ENCODE measurements around the gene COX4I2. TPM values are rescaled to one million over a fixed set of nuclear protein-coding genes. Genes with fewer than 3 reads are reported as not detected.
A peak's percentile ranks its signal among the peaks of the same experiment; 100 is the strongest.
"Not testable (repeated sequence)": the region's sequence is repeated elsewhere in the genome, so short reads cannot be mapped to it uniquely, and the experiment has no call there.

The COX4I2 gene
- polyA plus RNA-seq (ENCODE audit: insufficient read length in 3 of 3), result 1 to 10 TPM; 1.1 to 3.1 (median 1.6) TPM
- long read RNA-seq, donor 1, partial matches to known transcripts, result 0 of 2 reads
- long read RNA-seq, donor 1, other reads (novel, unspliced or antisense), result 0 of 2 reads
- long read RNA-seq, donor 2, result 0 reads
- long read RNA-seq, donor 3, partial matches to known transcripts, result 0 of 1 reads
- long read RNA-seq, donor 3, other reads (novel, unspliced or antisense), result 0 of 1 reads
- long read RNA-seq, donor 4, partial matches to known transcripts, result 0 of 2 reads
- long read RNA-seq, donor 4, other reads (novel, unspliced or antisense), result 0 of 2 reads
- long read RNA-seq, donor 5, result 0 reads
- long read RNA-seq, donor 6, partial matches to known transcripts, result 105 of 105 reads
- long read RNA-seq, donor 6, other reads (novel, unspliced or antisense), result 0 of 105 reads
- long read RNA-seq, donor 7, result 0 reads
- long read RNA-seq, donor 8, result 0 reads
- long read RNA-seq, donor 9, result 0 reads
- long read RNA-seq, donor 10, result 0 reads
- long read RNA-seq, donor 11, result 0 reads
- long read RNA-seq, donor 12, result 0 reads
- long read RNA-seq, donor 13, result 0 reads
- long read RNA-seq, donor 14, partial matches to known transcripts, result 0 of 3 reads
- long read RNA-seq, donor 14, other reads (novel, unspliced or antisense), result 0 of 3 reads
- long read RNA-seq, donor 15, partial matches to known transcripts, result 0 of 2 reads
- long read RNA-seq, donor 15, other reads (novel, unspliced or antisense), result 0 of 2 reads
- long read RNA-seq, donor 16, partial matches to known transcripts, result 0 of 1 reads
- long read RNA-seq, donor 16, other reads (novel, unspliced or antisense), result 0 of 1 reads

- DNase-seq, result no peak
Measured at GRCh38 chr20:31637660-31638059, at the start of gene COX4I2. Gene COX4I2, plus strand, starts transcription at chr20:31637912. Its CDS starts 1,106 bp downstream, at chr20:31639018.

DNA sequence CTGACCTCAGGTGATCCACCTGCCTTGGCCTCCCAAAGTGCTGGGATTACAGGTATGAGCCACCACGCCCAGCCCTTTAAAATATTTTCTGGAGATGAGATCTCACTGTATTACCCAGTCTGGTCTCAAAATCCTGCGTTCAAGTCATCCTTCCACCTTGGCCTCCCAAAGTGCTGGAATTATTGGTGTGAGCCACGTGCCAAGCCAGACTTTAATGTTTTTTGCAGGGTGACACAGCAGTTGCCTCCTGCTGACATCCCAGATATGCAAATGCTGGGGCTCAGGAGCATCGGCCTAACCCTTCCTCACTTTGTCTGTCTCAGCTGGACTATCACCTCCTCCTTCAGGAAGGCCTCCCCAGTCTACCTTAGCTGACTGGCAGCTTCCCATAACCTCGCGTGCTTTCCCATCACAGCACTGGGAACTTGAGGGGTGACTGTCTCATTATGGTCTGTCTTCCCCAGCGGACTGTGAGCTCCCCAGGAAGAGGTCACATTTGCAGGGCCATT lies 46.9 kb upstream of the COX4I2 start:
- no peak for DNase-seq

DNA sequence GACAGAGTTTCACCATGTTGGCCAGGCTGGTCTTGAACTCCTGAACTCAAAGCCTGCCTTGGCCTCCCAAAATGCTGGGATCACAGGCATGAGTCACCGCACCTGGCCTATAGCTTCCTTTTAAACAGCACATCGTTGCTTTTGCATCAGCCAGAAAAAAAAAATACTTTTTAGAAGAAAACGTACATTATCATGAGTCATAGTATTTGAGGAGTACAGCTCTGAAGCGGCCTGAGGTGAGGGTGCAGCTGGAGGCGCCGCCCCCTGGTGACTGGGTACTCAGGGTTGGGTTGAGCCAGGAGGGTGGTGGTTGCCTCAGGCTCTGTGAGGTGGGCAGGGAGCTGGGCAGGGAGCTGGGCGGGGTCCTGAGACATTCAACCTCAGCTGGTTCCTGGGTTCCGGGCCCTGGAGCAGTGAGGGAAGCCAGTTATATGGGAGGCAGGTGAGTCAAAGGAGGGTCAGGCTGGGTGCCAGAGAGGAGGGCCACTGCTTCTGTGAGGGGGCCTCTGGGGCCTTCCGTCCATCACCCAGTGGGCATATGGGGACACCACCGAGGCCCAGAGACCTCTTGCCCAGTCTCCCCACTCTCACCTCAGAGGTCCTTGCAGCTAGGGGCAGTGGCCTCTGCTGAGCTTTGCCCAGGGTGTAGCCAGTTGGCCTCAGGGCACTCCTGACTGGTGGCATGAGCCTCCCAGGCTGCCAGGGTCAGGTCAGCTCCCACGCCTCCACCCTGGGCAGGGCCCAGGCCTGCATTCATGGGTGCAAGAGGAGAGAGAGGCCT lies 44.3 kb upstream of the COX4I2 start:
- no peak for DNase-seq

GRCh38 chr20:31594002-31594557 lies 43.6 kb upstream of the COX4I2 start:
- DNase-seq, result no peak

GRCh38 chr20:31594558-31595379 lies 42.9 kb upstream of the COX4I2 start:
- no peak for DNase-seq

GRCh38 chr20:31595380-31595653 lies 42.4 kb upstream of the COX4I2 start:
- no peak for DNase-seq

DNA sequence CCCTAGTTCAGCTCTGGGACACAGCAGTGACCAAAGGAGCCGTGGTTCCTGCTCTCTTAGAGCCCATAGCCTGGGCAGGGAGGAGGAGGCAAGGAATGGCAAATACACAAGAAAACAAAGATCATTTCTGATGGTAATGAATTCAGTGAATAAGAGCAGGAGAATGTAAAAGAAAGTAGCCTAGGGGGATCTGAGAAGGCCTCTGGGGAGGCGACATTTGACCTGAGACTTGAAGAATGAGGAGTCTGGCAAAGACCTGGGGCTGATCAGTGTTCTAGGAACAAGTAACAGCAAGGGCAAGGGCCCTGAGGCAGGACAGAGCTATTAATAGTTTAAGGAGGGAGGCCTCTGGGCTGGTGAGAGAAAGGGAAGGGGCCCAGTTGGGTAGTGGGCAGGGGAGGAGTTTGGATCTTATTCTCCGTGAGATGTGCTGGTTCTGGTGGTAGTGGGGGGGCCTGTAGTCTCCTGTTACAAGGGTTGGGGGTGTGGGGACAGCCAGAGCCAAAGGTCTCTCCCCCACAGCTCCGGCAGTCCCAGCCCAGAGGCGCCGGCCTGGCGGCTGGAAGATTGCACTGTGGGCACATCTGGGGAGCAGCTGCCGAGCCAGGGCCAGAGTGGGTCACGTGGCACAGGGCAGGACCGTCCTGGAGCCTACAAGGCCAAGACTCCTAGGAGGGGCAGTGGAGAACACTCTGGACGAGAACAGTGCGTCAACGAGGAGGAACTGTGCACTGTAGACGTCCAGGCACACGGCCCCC lies 41.9 kb upstream of the COX4I2 start:
- peak; percentile 71 for DNase-seq

DNA sequence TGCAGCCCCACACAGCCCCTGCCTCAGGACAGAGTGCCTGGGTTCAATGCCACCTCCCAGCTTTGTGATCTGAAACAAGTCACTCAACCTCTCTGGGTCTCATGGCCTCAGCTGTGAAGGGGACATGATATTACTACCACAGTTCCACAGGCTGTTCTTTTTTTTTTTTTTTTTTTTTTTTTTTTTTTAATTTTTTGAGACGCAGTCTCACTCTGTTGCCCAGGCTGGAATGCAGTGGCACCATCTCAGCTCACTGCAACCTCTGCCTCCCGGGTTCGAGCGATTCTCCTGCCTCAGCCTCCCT lies 41.3 kb upstream of the COX4I2 start:
- DNase-seq, result not testable (repeated sequence)

DNA sequence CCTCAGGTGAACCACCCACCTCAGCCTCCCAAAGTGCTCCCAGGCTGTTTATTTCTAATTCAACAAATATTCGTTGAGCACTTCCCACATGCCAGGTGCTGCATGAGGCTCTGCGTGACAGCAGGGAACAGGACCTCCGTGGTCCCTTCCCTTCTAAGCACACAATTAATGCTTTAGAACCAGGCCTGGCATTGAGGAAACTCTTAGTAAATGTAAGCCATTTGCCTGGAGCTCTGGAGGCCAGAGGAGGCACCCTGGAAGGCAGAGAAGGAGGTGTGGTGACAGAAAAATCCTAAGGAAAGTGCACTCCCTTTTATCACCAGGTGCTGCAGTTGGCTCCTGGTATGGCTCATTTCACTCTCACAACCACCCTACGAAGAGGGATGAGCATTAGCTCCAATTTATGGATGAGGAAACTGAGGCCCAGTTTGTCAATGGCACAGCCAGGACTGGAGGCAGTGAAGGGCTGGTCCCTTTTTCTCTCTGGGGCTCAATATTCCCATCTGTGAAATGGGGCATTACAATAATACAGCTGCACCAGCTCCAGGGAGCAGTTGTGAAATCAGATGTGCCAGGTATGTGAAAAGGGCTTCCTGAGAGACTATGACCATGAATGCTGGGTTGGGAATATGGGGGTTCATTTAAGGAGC lies 40.8 kb upstream of the COX4I2 start:
- no peak for DNase-seq

DNA sequence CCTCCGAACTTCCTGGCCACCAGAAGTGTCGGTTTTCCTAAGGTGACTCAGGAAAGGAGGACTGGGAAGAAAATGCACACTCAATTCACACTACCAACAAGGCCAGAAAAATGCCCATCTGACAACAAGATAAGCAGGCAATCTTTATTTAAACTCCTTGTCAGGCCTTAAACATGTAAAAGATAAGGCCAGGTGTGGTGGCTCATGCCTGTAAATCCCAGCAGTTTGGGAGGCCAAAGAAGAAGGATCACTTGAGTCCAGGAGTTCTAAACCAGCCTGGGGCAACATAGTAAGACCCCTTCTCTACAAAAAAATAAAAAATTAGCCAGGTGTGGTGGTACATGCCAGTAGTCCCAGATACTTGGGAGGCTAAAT lies 40.2 kb upstream of the COX4I2 start:
- no peak for DNase-seq

DNA sequence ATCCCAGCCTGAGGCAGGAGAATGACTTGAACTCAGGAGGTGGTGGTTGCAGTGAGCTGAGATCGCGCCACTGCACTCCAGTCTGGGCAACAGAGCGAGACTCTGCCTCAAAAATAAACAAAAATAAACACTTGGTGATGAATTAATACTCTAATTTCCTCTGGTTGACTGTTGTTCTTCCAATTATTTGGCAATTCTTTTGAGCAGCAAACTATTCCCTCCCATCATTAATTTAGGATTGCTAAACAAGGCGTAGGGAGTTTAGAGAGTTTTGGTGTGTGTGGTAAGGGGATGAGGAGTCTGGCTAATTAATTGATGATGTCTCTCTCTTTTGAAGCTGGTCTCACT lies 35.3 kb upstream of the COX4I2 start:
- DNase-seq, result no peak

- no peak for DNase-seq
Measured at GRCh38 chr20:31602779-31603441, 34.8 kb upstream of the COX4I2 start.

- DNase-seq, result peak; percentile 99
Measured at GRCh38 chr20:31603822-31604566, 33.7 kb upstream of the COX4I2 start.

- no peak for DNase-seq
Measured at GRCh38 chr20:31604567-31605030, 33.1 kb upstream of the COX4I2 start.

- DNase-seq, result peak; percentile 98
Measured at GRCh38 chr20:31605031-31605901, 32.4 kb upstream of the COX4I2 start, which contains the start of gene ID1. Gene ID1, plus strand, starts transcription at chr20:31605289. Its CDS starts 99 bp downstream, at chr20:31605388.

DNA sequence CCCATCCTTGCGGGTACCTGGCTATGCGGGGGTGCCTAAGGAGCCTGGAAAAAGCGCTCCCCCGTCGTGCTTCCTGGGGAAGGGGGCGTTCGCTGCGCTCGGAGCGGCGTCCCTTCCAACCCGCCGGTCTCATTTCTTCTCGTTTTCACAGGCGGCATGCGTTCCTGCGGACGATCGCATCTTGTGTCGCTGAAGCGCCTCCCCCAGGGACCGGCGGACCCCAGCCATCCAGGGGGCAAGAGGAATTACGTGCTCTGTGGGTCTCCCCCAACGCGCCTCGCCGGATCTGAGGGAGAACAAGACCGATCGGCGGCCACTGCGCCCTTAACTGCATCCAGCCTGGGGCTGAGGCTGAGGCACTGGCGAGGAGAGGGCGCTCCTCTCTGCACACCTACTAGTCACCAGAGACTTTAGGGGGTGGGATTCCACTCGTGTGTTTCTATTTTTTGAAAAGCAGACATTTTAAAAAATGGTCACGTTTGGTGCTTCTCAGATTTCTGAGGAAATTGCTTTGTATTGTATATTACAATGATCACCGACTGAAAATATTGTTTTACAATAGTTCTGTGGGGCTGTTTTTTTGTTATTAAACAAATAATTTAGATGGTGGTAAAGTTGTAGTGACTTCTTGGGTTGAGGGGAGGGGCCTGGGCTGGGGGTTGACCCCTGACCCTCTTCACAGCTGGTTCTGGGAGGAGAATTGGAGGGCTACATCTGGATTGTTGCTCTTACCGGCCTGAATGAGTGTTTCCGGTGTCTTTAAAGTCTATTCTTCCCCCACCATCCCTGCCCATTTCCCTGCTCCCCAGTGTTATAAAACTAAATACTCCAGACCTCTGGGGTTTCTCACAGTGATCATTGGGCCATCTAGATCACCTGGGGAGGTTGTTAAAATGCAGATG lies 31.6 kb upstream of the COX4I2 start:
- DNase-seq, result no peak
